ENCODE data around the gene NPPB. TPM values are rescaled to one million over a fixed set of nuclear protein-coding genes. Genes with fewer than 3 reads are reported as not detected.

Gene NPPB
- total RNA-seq, 1 experiment from 2014 or later = 43.4 TPM

DNA sequence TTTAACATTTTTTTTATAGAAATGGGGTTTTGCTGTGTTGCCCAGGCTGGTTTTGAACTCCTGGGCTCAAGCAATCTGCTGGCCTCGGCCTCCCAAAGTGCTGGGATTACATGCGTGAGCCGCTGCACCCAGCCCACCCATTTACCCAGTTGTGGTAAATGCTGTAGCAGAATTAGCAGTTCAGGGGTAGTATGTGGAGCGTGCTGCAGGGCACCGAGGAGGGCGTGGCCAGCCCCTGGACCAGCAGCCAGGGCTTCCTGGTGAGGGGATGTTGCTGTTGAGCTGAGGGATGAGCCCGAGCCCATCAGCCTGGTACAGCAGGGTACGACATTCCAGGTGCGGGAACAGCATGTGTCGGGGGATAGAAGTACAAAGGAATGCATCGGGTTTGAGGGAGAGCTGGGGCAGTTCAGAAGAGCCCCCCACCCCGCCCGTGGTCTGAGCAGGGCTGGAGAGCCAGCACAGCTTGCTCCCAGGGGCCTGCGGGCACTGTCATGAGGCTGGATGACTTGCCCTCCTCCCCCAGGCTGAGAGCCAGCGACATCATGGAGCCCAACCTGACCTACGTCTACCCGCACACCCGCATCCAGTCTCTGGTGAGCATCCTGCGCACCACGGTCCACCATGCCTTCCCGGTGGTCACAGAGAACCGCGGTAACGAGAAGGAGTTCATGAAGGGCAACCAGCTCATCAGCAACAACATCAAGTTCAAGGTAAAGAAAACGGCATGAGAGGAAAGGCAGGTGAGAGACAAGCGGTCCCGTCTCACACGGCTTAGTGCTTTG, 23.1 kb downstream of the NPPB start:
- H3K4me3 ChIP-seq (ENCODE audit: low read depth, low read length) = no peak overlapping the region
- no peaks in the 10 kb centered on the region for H3K9me3 Mint-ChIP-seq (ENCODE audit: unreplicated experiment)
- no peaks in the 10 kb centered on the region for H3K27me3 ChIP-seq (replicated peaks; ENCODE audit: control insufficient read depth, insufficient read depth, low read length)
- no peaks in the 10 kb centered on the region for H3K4me1 Mint-ChIP-seq (ENCODE audit: low read depth, unreplicated experiment)
- no peaks in the 10 kb centered on the region for H3K27me3 Mint-ChIP-seq (ENCODE audit: insufficient read depth, unreplicated experiment)
- ChIA-PET POLR2A (interaction anchor here (1.1 to 2.0 kb wide), 3 partner anchors 29 to 74 kb away, joined by 3 to 9 read pairs (median 4); partner anchors contain the start of gene CLCN6), CTCF (interaction anchor here (1.2 kb wide), 1 partner anchor 44 kb away, joined by 3 read pairs; no protein-coding TSS in a partner anchor)
- DNase-seq = no peak
- no TSS peak for BruUV-seq (replicated peaks)
- TF ChIP-seq, protein P1, sequence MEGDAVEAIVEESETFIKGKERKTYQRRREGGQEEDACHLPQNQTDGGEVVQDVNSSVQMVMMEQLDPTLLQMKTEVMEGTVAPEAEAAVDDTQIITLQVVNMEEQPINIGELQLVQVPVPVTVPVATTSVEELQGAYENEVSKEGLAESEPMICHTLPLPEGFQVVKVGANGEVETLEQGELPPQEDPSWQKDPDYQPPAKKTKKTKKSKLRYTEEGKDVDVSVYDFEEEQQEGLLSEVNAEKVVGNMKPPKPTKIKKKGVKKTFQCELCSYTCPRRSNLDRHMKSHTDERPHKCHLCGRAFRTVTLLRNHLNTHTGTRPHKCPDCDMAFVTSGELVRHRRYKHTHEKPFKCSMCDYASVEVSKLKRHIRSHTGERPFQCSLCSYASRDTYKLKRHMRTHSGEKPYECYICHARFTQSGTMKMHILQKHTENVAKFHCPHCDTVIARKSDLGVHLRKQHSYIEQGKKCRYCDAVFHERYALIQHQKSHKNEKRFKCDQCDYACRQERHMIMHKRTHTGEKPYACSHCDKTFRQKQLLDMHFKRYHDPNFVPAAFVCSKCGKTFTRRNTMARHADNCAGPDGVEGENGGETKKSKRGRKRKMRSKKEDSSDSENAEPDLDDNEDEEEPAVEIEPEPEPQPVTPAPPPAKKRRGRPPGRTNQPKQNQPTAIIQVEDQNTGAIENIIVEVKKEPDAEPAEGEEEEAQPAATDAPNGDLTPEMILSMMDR (IDR thresholded peaks at IDR 0.05; ENCODE audit: insufficient read depth in 1 of 2, low read depth in 1 of 2, low read length in 1 of 2, severe bottlenecking in 1 of 2, unreplicated experiment in 1 of 2) = no peak
- no peak overlapping the region for H3K4me3 Mint-ChIP-seq (ENCODE audit: unreplicated experiment)
- H3K36me3 ChIP-seq (ENCODE audit: control insufficient read depth, insufficient read depth, low read length) = peaks cover 14% of the 10 kb centered on the region
- H3K4me1 ChIP-seq = no peaks in the 10 kb centered on the region
- peaks cover 68% of the 10 kb centered on the region for H3K36me3 Mint-ChIP-seq (ENCODE audit: insufficient read depth, unreplicated experiment)
- intact Hi-C loops (cut with micrococcal nuclease; ENCODE audit: unreplicated experiment) = loop anchor here (5.0 kb wide), 1 partner anchor 72 kb away; no protein-coding TSS in a partner anchor
- no peak overlapping the region for H3K27ac Mint-ChIP-seq (ENCODE audit: unreplicated experiment)
- H3K9me3 ChIP-seq = no peaks in the 10 kb centered on the region

- Histone ChIP-seq H3K4me3 (ENCODE audit: low read depth, low read length) (no peak overlapping the region), H3K4me1 (no peaks in the 10 kb centered on the region), H3K36me3 (ENCODE audit: control insufficient read depth, insufficient read depth, low read length) (peaks cover 8% of the 10 kb centered on the region), H3K27me3 (replicated peaks; ENCODE audit: control insufficient read depth, insufficient read depth, low read length) (no peaks in the 10 kb centered on the region), H3K9me3 (no peaks in the 10 kb centered on the region)
- ChIA-PET POLR2A (no interaction called here), CTCF (no interaction called here)
- Mint-ChIP-seq H3K4me1 (ENCODE audit: low read depth, unreplicated experiment) (no peaks in the 10 kb centered on the region), H3K9me3 (ENCODE audit: unreplicated experiment) (no peaks in the 10 kb centered on the region), H3K36me3 (ENCODE audit: insufficient read depth, unreplicated experiment) (peaks cover 73% of the 10 kb centered on the region), H3K4me3 (ENCODE audit: unreplicated experiment) (no peak overlapping the region), H3K27ac (ENCODE audit: unreplicated experiment) (no peak overlapping the region), H3K27me3 (ENCODE audit: insufficient read depth, unreplicated experiment) (no peaks in the 10 kb centered on the region)
- no TSS peak for BruUV-seq (replicated peaks)
- intact Hi-C loops (cut with micrococcal nuclease; ENCODE audit: unreplicated experiment) = no loop called here
- TF ChIP-seq, protein P1 (IDR thresholded peaks at IDR 0.05; ENCODE audit: insufficient read depth in 1 of 2, low read depth in 1 of 2, low read length in 1 of 2, severe bottlenecking in 1 of 2, unreplicated experiment in 1 of 2) = no peak
- no peak for DNase-seq
Observed at GRCh38 chr1:11833900-11834299, 24.8 kb downstream of the NPPB start.

DNA sequence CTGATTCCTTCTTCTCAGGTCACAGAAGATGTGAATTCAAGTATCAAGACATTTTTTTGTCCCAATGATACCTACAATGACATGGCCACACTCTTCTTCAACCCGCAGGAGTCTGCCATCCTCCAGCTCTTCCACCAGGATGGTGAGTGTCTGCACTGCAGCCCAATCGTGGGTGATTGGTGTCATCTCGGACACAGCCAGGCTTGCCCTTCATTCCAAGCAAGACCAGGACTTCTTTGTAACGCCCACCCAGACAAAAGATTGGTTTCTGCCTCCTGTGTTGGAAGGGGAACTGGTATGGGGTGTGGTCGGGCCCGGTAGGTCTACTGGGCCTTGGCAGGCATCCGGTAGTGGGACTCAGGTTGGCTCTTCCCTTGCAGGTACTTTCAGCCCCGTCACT, 25.2 kb downstream of the NPPB start:
- H3K4me1 ChIP-seq = no peaks in the 10 kb centered on the region
- H3K9me3 Mint-ChIP-seq (ENCODE audit: unreplicated experiment) = no peaks in the 10 kb centered on the region
- H3K36me3 ChIP-seq (ENCODE audit: control insufficient read depth, insufficient read depth, low read length) = peaks cover 8% of the 10 kb centered on the region
- no peaks in the 10 kb centered on the region for H3K27me3 ChIP-seq (replicated peaks; ENCODE audit: control insufficient read depth, insufficient read depth, low read length)
- H3K4me1 Mint-ChIP-seq (ENCODE audit: low read depth, unreplicated experiment) = no peaks in the 10 kb centered on the region
- ChIA-PET POLR2A (no interaction called here), CTCF (no interaction called here)
- peaks cover 73% of the 10 kb centered on the region for H3K36me3 Mint-ChIP-seq (ENCODE audit: insufficient read depth, unreplicated experiment)
- intact Hi-C loops (cut with micrococcal nuclease; ENCODE audit: unreplicated experiment) = no loop called here
- TF ChIP-seq, protein P1 (IDR thresholded peaks at IDR 0.05; ENCODE audit: insufficient read depth in 1 of 2, low read depth in 1 of 2, low read length in 1 of 2, severe bottlenecking in 1 of 2, unreplicated experiment in 1 of 2) = no peak
- no peak overlapping the region for H3K27ac Mint-ChIP-seq (ENCODE audit: unreplicated experiment)
- no peak for DNase-seq
- H3K4me3 Mint-ChIP-seq (ENCODE audit: unreplicated experiment) = no peak overlapping the region
- no TSS peak for BruUV-seq (replicated peaks)
- H3K4me3 ChIP-seq (ENCODE audit: low read depth, low read length) = no peak overlapping the region
- no peaks in the 10 kb centered on the region for H3K27me3 Mint-ChIP-seq (ENCODE audit: insufficient read depth, unreplicated experiment)
- no peaks in the 10 kb centered on the region for H3K9me3 ChIP-seq

Data from Caco-2 (cell line).